HepG2 (cell line): Measurements from ENCODE around the gene ORMDL3. TPM values are rescaled to one million over a fixed set of nuclear protein-coding genes. Genes with fewer than 3 reads are reported as not detected.

Experiments used
- ATAC-seq: fragments of 200-7000 bp; cut with Tn5 transposase; 3 replicates; pipeline ENCODE4 v1.9.1; 2020; ENCODE audit warnings: mild to moderate bottlenecking, moderate library complexity
- BruUV-seq: library from RNA; stranded (reverse); fragments of 400-500 nt; replicated peaks from 2 replicates; lab custom pipeline; 2021; lab: Mats Ljungman, UMichigan
- CTCF ChIA-PET: fragments of 300-600 bp; formaldehyde crosslinking; extraction: SDS; loops from one replicate; lab custom pipeline; 2021; ENCODE audit warnings: low total read pairs, inconsistent platforms, low intra/inter-chr PET ratio; lab: Yijun Ruan, JAX
- POLR2A ChIA-PET: fragments of 350-600 bp; sonication (Branson Sonifier 250); formaldehyde crosslinking; loops from one replicate; lab custom pipeline; 2020; ENCODE audit warnings: antibody characterized with exemption, inconsistent platforms; lab: Yijun Ruan, JAX
- DNase-seq: peaks from one replicate; pipeline ENCODE4 v3.0.0-alpha.2; 2015; ENCODE audit warnings: low spot score
- FAIRE-seq: peaks from 3 replicates; lab custom pipeline; 2011; peaks lifted over from hg19 to GRCh38; lab: Jason Lieb, UNC
- H2AFZ ChIP-seq: one replicate; pipeline ENCODE4 v1.6.1; 2011; ENCODE audit warnings: low read length, inconsistent platforms
- H3K27ac ChIP-seq: fragments of 300-600 bp; 3 replicates; pipeline ENCODE4 v1.8.0; 2011; ENCODE audit warnings: mixed run types, mild to moderate bottlenecking, mixed read lengths, low read length, inconsistent platforms; ENCODE audit not compliant: insufficient read depth; ENCODE audit errors: extremely low read length
- H3K27me3 ChIP-seq, 2 experiments: fragments of 200-600 bp in 1 of 2; 2 replicates in 1 of 2; 3 replicates in 1 of 2; pipeline versions ENCODE4 v1.6.0 to v1.8.0; 2011; ENCODE audit warnings: low read length in 2 of 2, mild to moderate bottlenecking in 2 of 2, moderate library complexity in 2 of 2, inconsistent platforms in 1 of 2; ENCODE audit not compliant: insufficient read depth in 2 of 2, control insufficient read depth in 1 of 2
- H3K36me3 ChIP-seq, 2 experiments: fragments of 200-600 bp in 1 of 2; replicated peaks in 1 of 2; 2 replicates in 1 of 2; 3 replicates in 1 of 2; pipeline versions ENCODE4 v1.5.1 to v1.8.0; 2011; ENCODE audit warnings: low read length in 2 of 2, inconsistent platforms in 1 of 2; ENCODE audit not compliant: insufficient read depth in 2 of 2, control insufficient read depth in 1 of 2
- H3K4me1 ChIP-seq: 2 replicates; pipeline ENCODE4 v1.5.1; 2012; ENCODE audit warnings: low read length, inconsistent platforms; ENCODE audit not compliant: insufficient read depth
- H3K4me2 ChIP-seq: 2 replicates; pipeline ENCODE4 v1.6.0; 2011; ENCODE audit warnings: low read depth, low read length, inconsistent platforms
- H3K4me3 ChIP-seq, 3 experiments: fragments of 200-600 bp in 1 of 3; sonication (generic), shearing (Covaris generic) in 1 of 3; replicated peaks in 1 of 3; 2 replicates each; pipeline ENCODE4 v1.5.1; 2011 to 2016; ENCODE audit warnings: low read length in 3 of 3, inconsistent platforms in 2 of 3, low read depth in 2 of 3, mild to moderate bottlenecking in 2 of 3, control low read depth in 1 of 3, mixed read lengths in 1 of 3; ENCODE audit not compliant: insufficient read depth in 1 of 3
- H3K79me2 ChIP-seq: one replicate; pipeline ENCODE4 v1.6.1; 2011; ENCODE audit warnings: low read length, inconsistent platforms; ENCODE audit not compliant: insufficient read depth
- H3K9ac ChIP-seq: 2 replicates; pipeline ENCODE4 v1.6.0; 2011; ENCODE audit warnings: mild to moderate bottlenecking, low read depth, low read length, inconsistent platforms; ENCODE audit not compliant: insufficient read depth
- H3K9me3 ChIP-seq: 2 replicates; pipeline ENCODE4 v1.5.1; 2012; ENCODE audit warnings: mild to moderate bottlenecking, low read length
- H4K20me1 ChIP-seq: 2 replicates; pipeline ENCODE4 v1.6.0; 2011; ENCODE audit warnings: inconsistent platforms, mild to moderate bottlenecking, low read length, moderate library complexity; ENCODE audit not compliant: insufficient read depth
- AHR ChIP-seq: IDR thresholded peaks from 2 replicates; pipeline ENCODE4 v1.6.1; 2018; ENCODE audit warnings: missing genetic modification reagents, missing compliant biosample characterization
- CCDC6 ChIP-seq: sonication (generic); formaldehyde crosslinking; IDR thresholded peaks from 2 replicates; pipeline ENCODE4 v1.8.1; 2022; ENCODE audit warnings: mild to moderate bottlenecking, missing genetic modification reagents, moderate library complexity
- DNMT1 ChIP-seq: sonication (generic); formaldehyde crosslinking; IDR thresholded peaks from 2 replicates; pipeline ENCODE4 v1.5.1; 2020; ENCODE audit warnings: mild to moderate bottlenecking, missing genetic modification reagents
- DRAP1 ChIP-seq: IDR thresholded peaks from 2 replicates; pipeline ENCODE4 v1.6.1; 2016; ENCODE audit warnings: missing genetic modification reagents, missing compliant biosample characterization
- ETV5 ChIP-seq: IDR thresholded peaks from 2 replicates; pipeline ENCODE4 v1.6.1; 2018; ENCODE audit warnings: missing biosample characterization, missing genetic modification reagents, inconsistent platforms, borderline replicate concordance
- GABPB1 ChIP-seq: IDR thresholded peaks from 2 replicates; pipeline ENCODE4 v1.6.1; 2016; ENCODE audit warnings: mild to moderate bottlenecking, missing genetic modification reagents, moderate library complexity, missing compliant biosample characterization
- KDM5B ChIP-seq: sonication (generic); formaldehyde crosslinking; IDR thresholded peaks from 2 replicates; pipeline ENCODE4 v1.4.0; 2020; ENCODE audit warnings: missing genetic modification reagents, mild to moderate bottlenecking, borderline replicate concordance
- NFAT5 ChIP-seq: sonication (generic); formaldehyde crosslinking; IDR thresholded peaks from 2 replicates; pipeline ENCODE4 v1.4.0; 2020; ENCODE audit warnings: missing genetic modification reagents
- NR2F6 ChIP-seq, 2 experiments: IDR thresholded peaks; 2 replicates each; pipeline ENCODE4 v1.6.1; 2016; ENCODE audit warnings: antibody characterized with exemption in 1 of 2, mild to moderate bottlenecking in 1 of 2
- PITX1 ChIP-seq: sonication (generic); formaldehyde crosslinking; IDR thresholded peaks from 2 replicates; pipeline ENCODE4 v1.5.1; 2020; ENCODE audit warnings: mild to moderate bottlenecking, missing genetic modification reagents
- RXRB ChIP-seq: IDR thresholded peaks from 2 replicates; pipeline ENCODE4 v1.6.1; 2016; ENCODE audit warnings: borderline replicate concordance, missing genetic modification reagents, missing compliant biosample characterization
- SP4 ChIP-seq: sonication (generic); formaldehyde crosslinking; IDR thresholded peaks from 2 replicates; pipeline ENCODE4 v1.8.1; 2023; ENCODE audit warnings: mild to moderate bottlenecking, missing genetic modification reagents
- SP5 ChIP-seq: IDR thresholded peaks from 2 replicates; pipeline ENCODE4 v1.6.1; 2016; ENCODE audit warnings: low read depth, borderline replicate concordance
- TBL1XR1 ChIP-seq: fragments of 150-350 bp; IDR thresholded peaks from 2 replicates; pipeline ENCODE4 v1.6.1; 2014; ENCODE audit warnings: borderline replicate concordance, low read length; ENCODE audit not compliant: partially characterized antibody
- TCF12 ChIP-seq, 2 experiments: fragments of 450-650 bp in 1 of 2; sonication (generic) in 1 of 2; formaldehyde crosslinking in 1 of 2; IDR thresholded peaks; 2 replicates each; pipeline versions ENCODE4 v1.6.1 to v1.8.0; 2017 to 2022; ENCODE audit warnings: antibody characterized with exemption in 1 of 2, mild to moderate bottlenecking in 1 of 2, missing genetic modification reagents in 1 of 2, moderate library complexity in 1 of 2
- YY1 ChIP-seq: IDR thresholded peaks from 2 replicates; pipeline ENCODE4 v1.6.1; 2011; ENCODE audit warnings: low read length, low read depth, moderate library complexity, mild to moderate bottlenecking; ENCODE audit not compliant: insufficient read depth, insufficient replicate concordance
- ZFYVE20 ChIP-seq: sonication (generic); formaldehyde crosslinking; IDR thresholded peaks from 2 replicates; pipeline ENCODE4 v1.8.0; 2023; ENCODE audit warnings: low read depth, mild to moderate bottlenecking, moderate library complexity, missing genetic modification reagents, borderline replicate concordance
- ZNF792 ChIP-seq: IDR thresholded peaks from 2 replicates; pipeline ENCODE4 v1.6.1; 2016
- WGBS: methylation state at CpG from one replicate; pipeline ENCODE4 v1.1.6; 2017; ENCODE audit warnings: low lambda C conversion rate; 5-methylcytosine and 5-hydroxymethylcytosine counted together
- in situ Hi-C: cut with HindIII; loops from 2 replicates; pipeline ENCODE4 v1.10.0; 2017; ENCODE audit warnings: low pct_unique_long_range_greater_than_20kb; ENCODE audit not compliant: extremely low pct_ligation_motif_present
- intact Hi-C: fragments of 100-400 bp; cut with micrococcal nuclease; formaldehyde crosslinking; loops from one replicate; pipeline ENCODE4 v1.10.0; 2022; ENCODE audit not compliant: unreplicated experiment
- polyA plus RNA-seq, 8 experiments: library from polyadenylated mRNA; depleted of rRNA in 3 of 8; stranded (reverse) in 7 of 8; unstranded in 1 of 8; fragments of >200 nt; fragmentation: Illumina TruSeq in 4 of 8; extraction: Trizol in 4 of 8; gene quantifications; 2 replicates each; pipeline versions ENCODE4 v1.2.1 to v1.2.3, GENCODE V29; 2011 to 2016; ENCODE audit warnings: low read depth in 4 of 8, missing spikeins in 1 of 8, mixed read lengths in 1 of 8; ENCODE audit not compliant: insufficient read depth in 1 of 8
- total RNA-seq, 5 experiments: library from RNA; depleted of rRNA; stranded (reverse); fragments of >200 nt; fragmentation: Illumina TruSeq; extraction: Trizol; gene quantifications; 2 replicates each; pipeline ENCODE4 v1.2.3, GENCODE V29; 2016; ENCODE audit warnings: low read depth in 1 of 5

ORMDL3 gene
- total and polyA plus RNA-seq, 2 of the 13 experiments (the other 11 are each of a cell fraction or from before 2014, with no cell fraction given), result 181 to 384 TPM

DNA sequence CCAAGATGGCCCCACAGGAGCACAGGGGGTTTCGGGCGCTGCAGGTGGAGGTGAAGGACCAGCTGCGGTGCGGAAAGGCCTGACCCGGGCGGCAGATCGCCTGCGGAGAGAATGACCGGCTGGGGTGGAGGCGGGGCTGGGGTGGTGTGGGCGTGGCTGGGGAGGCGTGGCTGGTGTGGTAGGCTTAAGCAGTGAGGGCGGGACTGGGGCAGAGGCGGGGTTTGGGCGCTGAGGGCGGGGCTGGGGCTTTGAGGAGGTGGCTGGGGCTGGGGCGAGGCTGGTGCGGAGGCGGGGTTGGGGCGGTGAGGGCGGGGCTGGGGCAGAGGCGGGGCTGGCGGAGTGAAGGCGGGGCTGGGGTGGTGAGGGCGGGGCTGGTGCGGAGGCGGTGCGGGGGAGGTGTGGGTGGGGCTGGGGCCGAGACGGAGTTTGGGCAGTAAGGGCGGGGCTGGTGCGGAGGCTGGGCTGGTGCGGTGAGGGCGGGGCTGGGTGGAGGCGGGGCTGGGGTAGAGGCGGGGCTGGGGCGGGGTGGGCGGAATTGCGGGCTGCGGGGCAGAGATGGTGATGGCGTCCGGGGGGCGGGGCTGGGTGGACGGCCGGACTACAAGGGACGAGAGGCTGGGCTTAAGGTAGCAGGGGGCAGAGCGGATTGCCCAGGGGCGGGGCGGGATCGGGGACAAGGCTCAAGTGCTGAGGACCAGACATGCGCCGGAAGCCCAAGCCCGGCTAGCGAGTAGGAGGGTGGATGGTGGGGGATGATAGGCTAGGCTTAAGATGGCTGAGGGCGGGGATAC, 25.5 kb upstream of the ORMDL3 start:
- H3K27me3 ChIP-seq, result peaks cover under 1 to 11% of the 10 kb centered on the region in 2 experiments; a peak in 3 of 5 replicates
- no TSS peak for BruUV-seq
- intact Hi-C loops, result loop anchor here (2.0 kb wide), 1 partner anchor 14 kb away; no protein-coding TSS in a partner anchor
- H3K27ac ChIP-seq, result no peak overlapping the region
- POLR2A ChIA-PET, result interaction anchor here (0.7 to 4.6 kb wide), 4 partner anchors 24 to 29 kb away, joined by 3 to 21 read pairs (median 10); partner anchors contain the start of genes LRRC3C, ORMDL3 and PSMD3
- H3K36me3 ChIP-seq, result no peaks in the 10 kb centered on the region
- peak; percentile 92 for ATAC-seq
- WGBS, result 2% methylated on average over 51 of the region's 55 CpGs
- no peaks in the 10 kb centered on the region for H4K20me1 ChIP-seq
- peak; percentile 94 for DNase-seq
- peak; percentile 75 for FAIRE-seq
- H2AFZ ChIP-seq, result no peak overlapping the region
- CTCF ChIA-PET, result no interaction called here
- in situ Hi-C loops, result no loop called here
- no peaks in the 10 kb centered on the region for H3K79me2 ChIP-seq
- peaks cover 64% of the 10 kb centered on the region for H3K4me1 ChIP-seq
- peak overlapping the region; percentile 64 for H3K9ac ChIP-seq
- H3K9me3 ChIP-seq, result no peaks in the 10 kb centered on the region
- H3K4me3 ChIP-seq, result peak overlapping the region; percentile 48 to 79 (median 51)
- H3K4me2 ChIP-seq, result peak overlapping the region; percentile 98
- TF ChIP-seq TBL1XR1 (no peak), RXRB (CRISPR knock-in tag) (peak; percentile 44; the same call in 1 of the 2 replicates), KDM5B (CRISPR knock-in tag) (0 out of 2 replicates have a peak, but pooled peaks have one; percentile 18), TCF12 (IDR thresholded peaks at IDR 0.05) (no peak), TCF12 (CRISPR knock-in tag; IDR thresholded peaks at IDR 0.05) (peak; percentile 33; the same call in 1 of the 2 replicates), ZNF792 (peak; percentile 22; the same call in 1 of the 2 replicates), DRAP1 (CRISPR knock-in tag) (peak; percentile 61), PITX1 (CRISPR knock-in tag) (peak; percentile 47; the same call in 1 of the 2 replicates), AHR (CRISPR knock-in tag) (0 out of 2 replicates have a peak, but pooled peaks have one; percentile 51), GABPB1 (CRISPR knock-in tag) (peak; percentile 75), CCDC6 (0 out of 2 replicates have a peak, but pooled peaks have one; percentile 33), NR2F6 (IDR thresholded peaks at IDR 0.05) (no peak), NR2F6 (CRISPR knock-in tag; IDR thresholded peaks at IDR 0.05) (peak; percentile 49; the same call in 1 of the 2 replicates), ZFYVE20 (CRISPR knock-in tag) (no peak), ETV5 (CRISPR knock-in tag) (peak; percentile 64; the same call in 1 of the 2 replicates), NFAT5 (CRISPR knock-in tag) (no peak), DNMT1 (CRISPR knock-in tag) (0 out of 2 replicates have a peak, but pooled peaks have one; percentile 5), YY1 (peak; percentile 71), SP5 (CRISPR knock-in tag) (peak; percentile 72), SP4 (peak; percentile 85)
